H1 (cell line): ENCODE data around the gene SNX30. TPM values are rescaled to one million over a fixed set of nuclear protein-coding genes. Genes with fewer than 3 reads are reported as not detected.
A peak's percentile ranks its signal among the peaks of the same experiment; 100 is the strongest.

Experiments used
- CTCF ChIA-PET: fragments of 300-600 bp; sonication (Branson Sonifier 250); formaldehyde crosslinking; loops from one replicate; lab custom pipeline; 2021; ENCODE audit not compliant: partially characterized antibody; lab: Charles Lee
- POLR2A ChIA-PET: fragments of 300-600 bp; sonication (Branson Sonifier 250); formaldehyde crosslinking; loops from one replicate; lab custom pipeline; 2021; ENCODE audit warnings: inconsistent platforms; ENCODE audit not compliant: partially characterized antibody; lab: Charles Lee
- DNase-seq, 2 experiments: peaks; one replicate each; pipeline versions ENCODE4 v3.0.0 to v3.0.0-alpha.2; 2010 to 2022; ENCODE audit warnings: low spot score in 2 of 2, low read depth in 1 of 2, mixed read lengths in 1 of 2
- FAIRE-seq: peaks from 2 replicates; lab custom pipeline; 2011; peaks lifted over from hg19 to GRCh38; lab: Jason Lieb, UNC
- H2AFZ ChIP-seq: 2 replicates; pipeline ENCODE4 v1.8.1; 2012; ENCODE audit warnings: low read length, inconsistent platforms
- H2AK5ac ChIP-seq: 2 replicates; pipeline ENCODE4 v1.6.1; 2013; ENCODE audit warnings: low read depth, low read length
- H2BK120ac ChIP-seq: replicated peaks from 2 replicates; pipeline ENCODE3; 2013; ENCODE audit warnings: low read depth, low read length, inconsistent platforms
- H2BK12ac ChIP-seq: 2 replicates; pipeline ENCODE4 v1.6.1; 2013; ENCODE audit warnings: low read depth, low read length
- H2BK15ac ChIP-seq: 2 replicates; pipeline ENCODE4 v1.6.1; 2013; ENCODE audit warnings: low read length
- H2BK20ac ChIP-seq: 2 replicates; pipeline ENCODE4 v1.6.1; 2013; ENCODE audit warnings: low read length
- H2BK5ac ChIP-seq: 2 replicates; pipeline ENCODE4 v1.6.1; 2013; ENCODE audit warnings: low read depth, low read length
- H3K14ac ChIP-seq: 2 replicates; pipeline ENCODE4 v1.6.1; 2013; ENCODE audit warnings: inconsistent platforms; ENCODE audit not compliant: insufficient read length
- H3K18ac ChIP-seq: 2 replicates; pipeline ENCODE4 v1.6.1; 2013; ENCODE audit warnings: low read length; ENCODE audit errors: extremely low read depth
- H3K23ac ChIP-seq: 2 replicates; pipeline ENCODE4 v1.6.1; 2013; ENCODE audit warnings: inconsistent platforms; ENCODE audit not compliant: insufficient read length
- H3K23me2 ChIP-seq: 2 replicates; pipeline ENCODE4 v1.6.1; 2013; ENCODE audit warnings: low read depth, low read length
- H3K27ac ChIP-seq: 2 replicates; pipeline ENCODE4 v1.6.1; 2011; ENCODE audit warnings: low read depth, low read length, inconsistent platforms
- H3K27me3 ChIP-seq, 4 experiments: replicated peaks in 1 of 4; 1 replicate in 1 of 4; 2 replicates in 3 of 4; pipeline versions ENCODE4 v1.6.1 to v1.8.1; 2011 to 2013; ENCODE audit warnings: low read length in 3 of 4, mild to moderate bottlenecking in 3 of 4, inconsistent platforms in 2 of 4, mixed read lengths in 2 of 4, moderate library complexity in 1 of 4; ENCODE audit not compliant: control insufficient read depth in 3 of 4, insufficient read depth in 3 of 4; ENCODE audit errors: extremely low read depth in 1 of 4
- H3K36me3 ChIP-seq, 4 experiments: 2 replicates each; pipeline versions ENCODE4 v1.6.1 to v1.8.1; 2011 to 2013; ENCODE audit warnings: mild to moderate bottlenecking in 4 of 4, low read length in 3 of 4, moderate library complexity in 2 of 4, control low read depth in 1 of 4, inconsistent platforms in 1 of 4; ENCODE audit not compliant: insufficient read depth in 4 of 4, control insufficient read depth in 2 of 4
- H3K4ac ChIP-seq: replicated peaks from 2 replicates; pipeline ENCODE3; 2013; ENCODE audit warnings: low read length, low read depth, mixed read lengths, inconsistent platforms; ENCODE audit not compliant: insufficient read length
- H3K4me1 ChIP-seq, 4 experiments: replicated peaks in 1 of 4; 1 replicate in 1 of 4; 2 replicates in 3 of 4; pipeline versions ENCODE4 v1.6.1 to v1.8.1; 2011 to 2013; ENCODE audit warnings: low read length in 3 of 4, inconsistent platforms in 2 of 4, mixed read lengths in 1 of 4; ENCODE audit not compliant: insufficient read depth in 4 of 4, control insufficient read depth in 3 of 4
- H3K4me2 ChIP-seq, 2 experiments: 2 replicates each; pipeline versions ENCODE4 v1.6.1 to v1.8.1; 2011 to 2013; ENCODE audit warnings: low read depth in 2 of 2, low read length in 2 of 2, control low read depth in 1 of 2, inconsistent platforms in 1 of 2, mild to moderate bottlenecking in 1 of 2; ENCODE audit not compliant: insufficient read depth in 1 of 2
- H3K4me3 ChIP-seq, 4 experiments: fragments of 200-600, 300-600 bp in 1 of 4; sonication (generic), shearing (Covaris generic), sonication (Bioruptor Twin) in 1 of 4; 2 replicates each; pipeline versions ENCODE4 v1.5.1 to v1.8.1; 2011 to 2016; ENCODE audit warnings: low read length in 4 of 4, low read depth in 3 of 4, control low read depth in 2 of 4, inconsistent platforms in 2 of 4, mild to moderate bottlenecking in 2 of 4, mixed read lengths in 1 of 4, moderate library complexity in 1 of 4; ENCODE audit not compliant: insufficient read depth in 2 of 4; ENCODE audit errors: extremely low read depth in 1 of 4
- H3K56ac ChIP-seq: replicated peaks from 2 replicates; pipeline ENCODE3; 2013; ENCODE audit warnings: low read depth, mild to moderate bottlenecking, mixed read lengths, low read length, inconsistent platforms; ENCODE audit not compliant: insufficient read length
- H3K79me1 ChIP-seq: 2 replicates; pipeline ENCODE4 v1.6.1; 2013; ENCODE audit warnings: low read depth, low read length, control low read depth
- H3K79me2 ChIP-seq, 2 experiments: 2 replicates each; pipeline versions ENCODE4 v1.6.1 to v1.8.1; 2012 to 2013; ENCODE audit warnings: low read length in 2 of 2, mild to moderate bottlenecking in 2 of 2, inconsistent platforms in 1 of 2; ENCODE audit not compliant: insufficient read depth in 2 of 2, control insufficient read depth in 1 of 2
- H3K9ac ChIP-seq, 4 experiments: replicated peaks in 1 of 4; 1 replicate in 1 of 4; 2 replicates in 3 of 4; pipeline versions ENCODE4 v1.6.1 to v1.8.1; 2011 to 2013; ENCODE audit warnings: low read depth in 3 of 4, low read length in 3 of 4, control low read depth in 2 of 4, mild to moderate bottlenecking in 2 of 4, moderate library complexity in 2 of 4, inconsistent platforms in 1 of 4; ENCODE audit errors: extremely low read depth in 1 of 4
- H3K9me3 ChIP-seq, 2 experiments: 2 replicates each; pipeline versions ENCODE4 v1.6.1 to v1.8.1; 2012 to 2013; ENCODE audit warnings: mild to moderate bottlenecking in 2 of 2, moderate library complexity in 2 of 2, control low read depth in 1 of 2, inconsistent platforms in 1 of 2, low read depth in 1 of 2, low read length in 1 of 2, mixed read lengths in 1 of 2; ENCODE audit not compliant: insufficient read depth in 2 of 2
- H4K20me1 ChIP-seq, 2 experiments: replicated peaks in 1 of 2; 2 replicates each; pipeline versions ENCODE3 to v1.8.1; 2011 to 2013; ENCODE audit warnings: inconsistent platforms in 2 of 2, low read length in 2 of 2, mild to moderate bottlenecking in 1 of 2; ENCODE audit not compliant: insufficient read depth in 2 of 2, control insufficient read depth in 1 of 2
- H4K5ac ChIP-seq: 2 replicates; pipeline ENCODE4 v1.6.1; 2013; ENCODE audit warnings: low read length, low read depth, mixed read lengths, inconsistent platforms; ENCODE audit not compliant: insufficient read length
- H4K8ac ChIP-seq: 2 replicates; pipeline ENCODE4 v1.8.0; 2013; ENCODE audit warnings: mild to moderate bottlenecking, moderate library complexity, low read length, inconsistent platforms; ENCODE audit not compliant: insufficient read depth; ENCODE audit errors: extremely low read depth
- H4K91ac ChIP-seq: replicated peaks from 2 replicates; pipeline ENCODE3; 2013; ENCODE audit warnings: low read length, mixed read lengths, inconsistent platforms; ENCODE audit not compliant: insufficient read length
- CHD2 ChIP-seq: IDR thresholded peaks from 2 replicates; pipeline ENCODE4 v1.6.1; 2012; ENCODE audit warnings: low read length, improper control_type of control experiment
- MAFK ChIP-seq: IDR thresholded peaks from 2 replicates; pipeline ENCODE4 v1.6.1; 2012; ENCODE audit warnings: low read depth, mild to moderate bottlenecking, improper control_type of control experiment, low read length
- NRF1 ChIP-seq: IDR thresholded peaks from 2 replicates; pipeline ENCODE4 v1.6.1; 2011; ENCODE audit warnings: mild to moderate bottlenecking, low read depth, low read length, improper control_type of control experiment
- PHF8 ChIP-seq: fragments of 200-600 bp; sonication (generic); conservative IDR thresholded peaks from 2 replicates; pipeline ENCODE4 v1.7.1; 2012; ENCODE audit warnings: low read depth, mild to moderate bottlenecking, inconsistent platforms, low read length, moderate library complexity
- RNF2 ChIP-seq: fragments of 200-900, 300-1000 bp; sonication (generic); IDR thresholded peaks from 2 replicates; pipeline ENCODE4 v1.7.1; 2016; ENCODE audit warnings: borderline replicate concordance, low read depth, mild to moderate bottlenecking, antibody characterized with exemption, low read length; ENCODE audit not compliant: poor library complexity, severe bottlenecking; ENCODE audit errors: missing control alignments
- SP1 ChIP-seq: IDR thresholded peaks from 2 replicates; pipeline ENCODE4 v1.6.1; 2011; ENCODE audit warnings: low read depth, low read length
- SP4 ChIP-seq: IDR thresholded peaks from 2 replicates; pipeline ENCODE4 v1.6.1; 2012; ENCODE audit warnings: low read length, inconsistent platforms
- SRF ChIP-seq: IDR thresholded peaks from 2 replicates; pipeline ENCODE4 v1.6.1; 2011; ENCODE audit warnings: mild to moderate bottlenecking, low read depth, low read length, moderate library complexity
- SUZ12 ChIP-seq: fragments of 200-600 bp; sonication (generic); IDR thresholded peaks from 2 replicates; pipeline ENCODE4 v1.6.1; 2012; ENCODE audit warnings: mild to moderate bottlenecking, inconsistent platforms, low read length, moderate library complexity, mixed read lengths
- TBP ChIP-seq: IDR thresholded peaks from 2 replicates; pipeline ENCODE4 v1.6.1; 2011; ENCODE audit warnings: low read depth, low read length, improper control_type of control experiment
- TCF12 ChIP-seq: IDR thresholded peaks from 2 replicates; pipeline ENCODE4 v1.6.1; 2011; ENCODE audit warnings: low read depth, mild to moderate bottlenecking, low read length
- WGBS, 2 experiments: shearing (Covaris generic) in 1 of 2; methylation state at CpG; one replicate each; pipeline versions ENCODE4 v1.1.6 to v1.1.7; 2013 to 2015; ENCODE audit warnings: low lambda C conversion rate in 2 of 2, mixed read lengths in 2 of 2, inconsistent platforms in 1 of 2, low coverage in 1 of 2, missing lambda C conversion rate in 1 of 2; ENCODE audit not compliant: insufficient replicate concordance in 2 of 2, insufficient coverage in 1 of 2, insufficient read length in 1 of 2; ENCODE audit errors: extremely low coverage in 1 of 2, missing lambda C conversion rate in 1 of 2; 5-methylcytosine and 5-hydroxymethylcytosine counted together
- polyA plus RNA-seq, 7 experiments: library from polyadenylated mRNA; depleted of rRNA in 3 of 7; stranded (reverse) in 5 of 7; unstranded in 2 of 7; fragments of >200 nt in 5 of 7; fragments of 200-250 nt in 2 of 7; gene quantifications; 1 replicate in 5 of 7; 2 replicates in 1 of 7; 4 replicates in 1 of 7; pipeline versions ENCODE4 v1.2.1 to v1.2.3, GENCODE V29; 2011 to 2013; ENCODE audit warnings: missing spikeins in 2 of 7, mixed read lengths in 2 of 7
- total RNA-seq: library from RNA; stranded (reverse); fragmentation: NEBNext Ultra II Directional; extraction: Animal tissue kit (Norgen Biotek cat#: 25700); gene quantifications from 2 replicates; pipeline ENCODE4 v1.2.1, GENCODE V29; 2021
- TF ChIP-seq, protein P1 (sequence below), 3 experiments: IDR thresholded peaks; 1 replicate in 2 of 3; 2 replicates in 1 of 3; pipeline versions ENCODE4 v1.5.1 to v1.6.1; 2011; ENCODE audit warnings: low read length in 3 of 3, mild to moderate bottlenecking in 3 of 3, inconsistent platforms in 2 of 3, low read depth in 1 of 3, moderate library complexity in 1 of 3; ENCODE audit not compliant: insufficient read depth in 1 of 3; ENCODE audit errors: control extremely low read depth in 1 of 3

The SNX30 gene
- total and polyA plus RNA-seq, 2 of the 8 experiments (the other 6 are each of a cell fraction or from before 2014, with no cell fraction given), result 4.0 to 12.2 TPM

DNA sequence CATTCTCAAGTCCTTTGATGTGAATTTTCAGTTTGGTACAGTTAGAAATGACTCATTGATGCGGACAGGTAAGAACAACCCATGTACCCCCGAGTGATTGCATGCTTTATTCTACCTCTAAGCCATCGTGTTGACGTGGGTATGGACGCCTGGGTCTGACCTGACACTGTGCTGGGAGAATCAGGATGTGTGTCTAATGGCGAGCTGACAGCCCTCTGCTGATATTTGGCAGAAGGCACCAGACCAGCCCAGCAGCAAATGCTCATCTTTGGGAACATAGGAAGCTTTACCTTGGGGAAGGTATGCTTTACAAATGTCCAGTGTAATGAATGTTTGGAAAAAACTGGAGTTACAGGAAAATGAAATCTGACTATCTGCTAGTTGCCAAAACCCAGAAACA, 120.0 kb downstream of the SNX30 start:
- Histone ChIP-seq H4K8ac (no peak overlapping the region), H3K4ac (no peak overlapping the region), H2BK20ac (no peak overlapping the region), H3K14ac (no peak overlapping the region), H3K4me2 (no peak overlapping the region), H3K23me2 (peaks cover 5% of the 10 kb centered on the region; the same call in 1 of the 2 replicates), H2AK5ac (no peak overlapping the region), H3K9ac (no peak overlapping the region), H2BK15ac (no peak overlapping the region), H4K91ac (no peak overlapping the region), H3K9me3 (no peaks in the 10 kb centered on the region), H3K23ac (no peak overlapping the region), H2BK120ac (no peak overlapping the region), H2BK5ac (no peak overlapping the region), H2BK12ac (no peak overlapping the region), H4K20me1 (no peaks in the 10 kb centered on the region), H3K36me3 (peaks cover 0 to 2% (median 0%) of the 10 kb centered on the region in 4 experiments; a peak in 1 of 8 replicates), H3K4me1 (peaks cover 0 to 6% (median 1%) of the 10 kb centered on the region in 4 experiments; a peak in 2 of 7 replicates), H2AFZ (no peak overlapping the region), H3K79me1 (no peaks in the 10 kb centered on the region), H4K5ac (no peak overlapping the region), H3K18ac (peak overlapping the region; percentile 38; the same call in 1 of the 2 replicates), H3K27ac (no peak overlapping the region), H3K27me3 (no peaks in the 10 kb centered on the region), H3K79me2 (no peaks in the 10 kb centered on the region), H3K4me3 (no peak overlapping the region), H3K56ac (no peak overlapping the region)
- 92% methylated on average over 6 of the region's 6 CpGs; no CpG with 5 or more reads in 1 of the 2 experiments for WGBS, 2 experiments
- DNase-seq, result no peak
- POLR2A ChIA-PET, result no interaction called here
- CTCF ChIA-PET, result interaction anchor here (2.0 to 2.5 kb wide), 4 partner anchors 9 to 33 kb away, joined by 4 to 9 read pairs (median 8); no protein-coding TSS in a partner anchor
- FAIRE-seq, result no peak
- TF ChIP-seq PHF8, result no peak
- no peak for TF ChIP-seq NRF1
- TF ChIP-seq SUZ12, result no peak
- TF ChIP-seq MAFK, result no peak
- TF ChIP-seq SRF, result no peak
- no peak for TF ChIP-seq RNF2
- TF ChIP-seq SP1, result no peak
- no peak for TF ChIP-seq TBP
- TF ChIP-seq, protein P1, sequence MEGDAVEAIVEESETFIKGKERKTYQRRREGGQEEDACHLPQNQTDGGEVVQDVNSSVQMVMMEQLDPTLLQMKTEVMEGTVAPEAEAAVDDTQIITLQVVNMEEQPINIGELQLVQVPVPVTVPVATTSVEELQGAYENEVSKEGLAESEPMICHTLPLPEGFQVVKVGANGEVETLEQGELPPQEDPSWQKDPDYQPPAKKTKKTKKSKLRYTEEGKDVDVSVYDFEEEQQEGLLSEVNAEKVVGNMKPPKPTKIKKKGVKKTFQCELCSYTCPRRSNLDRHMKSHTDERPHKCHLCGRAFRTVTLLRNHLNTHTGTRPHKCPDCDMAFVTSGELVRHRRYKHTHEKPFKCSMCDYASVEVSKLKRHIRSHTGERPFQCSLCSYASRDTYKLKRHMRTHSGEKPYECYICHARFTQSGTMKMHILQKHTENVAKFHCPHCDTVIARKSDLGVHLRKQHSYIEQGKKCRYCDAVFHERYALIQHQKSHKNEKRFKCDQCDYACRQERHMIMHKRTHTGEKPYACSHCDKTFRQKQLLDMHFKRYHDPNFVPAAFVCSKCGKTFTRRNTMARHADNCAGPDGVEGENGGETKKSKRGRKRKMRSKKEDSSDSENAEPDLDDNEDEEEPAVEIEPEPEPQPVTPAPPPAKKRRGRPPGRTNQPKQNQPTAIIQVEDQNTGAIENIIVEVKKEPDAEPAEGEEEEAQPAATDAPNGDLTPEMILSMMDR (IDR thresholded peaks at IDR 0.05; ENCODE audit: control extremely low read depth in 1 of 3, insufficient read depth in 1 of 3, low read depth in 1 of 3, low read length in 3 of 3), result no peak
- no peak for TF ChIP-seq TCF12
- no peak for TF ChIP-seq SP4
- TF ChIP-seq CHD2, result no peak
